HepG2 (cell line): ENCODE measurements around the gene DPP7. TPM values are rescaled to one million over a fixed set of nuclear protein-coding genes. Genes with fewer than 3 reads are reported as not detected.
A peak's percentile ranks its signal among the peaks of the same experiment; 100 is the strongest.

Experiments
- AGO1 ChIP-seq: fragments of 200-400 bp; formaldehyde crosslinking; IDR thresholded peaks from 2 replicates; pipeline ENCODE4 v1.6.1; 2017; ENCODE audit warnings: mild to moderate bottlenecking, low read depth, low read length, moderate library complexity; ENCODE audit not compliant: poor library complexity, severe bottlenecking
- ELF3 ChIP-seq: IDR thresholded peaks from 2 replicates; pipeline ENCODE4 v1.6.1; 2016; ENCODE audit warnings: missing genetic modification reagents, missing compliant biosample characterization
- HNRNPK ChIP-seq: fragments of 200-400 bp; formaldehyde crosslinking; IDR thresholded peaks from 2 replicates; pipeline ENCODE4 v1.6.1; 2018; ENCODE audit warnings: low read length, low read depth, moderate library complexity, mild to moderate bottlenecking; ENCODE audit not compliant: poor library complexity, severe bottlenecking
- IKZF1 ChIP-seq: fragments of 450-650 bp; IDR thresholded peaks from 2 replicates; pipeline ENCODE4 v1.7.1; 2016
- MYNN ChIP-seq: sonication (generic); formaldehyde crosslinking; IDR thresholded peaks from 2 replicates; pipeline ENCODE4 v1.4.0; 2020; ENCODE audit warnings: mild to moderate bottlenecking, low read depth, missing genetic modification reagents
- NFKBIZ ChIP-seq: IDR thresholded peaks from 2 replicates; pipeline ENCODE4 v1.6.1; 2018; ENCODE audit warnings: missing genetic modification reagents, missing compliant biosample characterization
- NFYC ChIP-seq: IDR thresholded peaks from 2 replicates; pipeline ENCODE4 v1.6.1; 2016; ENCODE audit warnings: missing genetic modification reagents, missing compliant biosample characterization
- POLR2AphosphoS2 ChIP-seq: IDR thresholded peaks from 2 replicates; pipeline ENCODE4 v1.6.1; 2011; ENCODE audit warnings: low read depth, low read length, improper control_type of control experiment
- ZNF766 ChIP-seq: sonication (generic); formaldehyde crosslinking; IDR thresholded peaks from 2 replicates; pipeline ENCODE4 v1.5.0; 2020; ENCODE audit warnings: missing genetic modification reagents, borderline replicate concordance
- ZNF768 ChIP-seq: sonication (generic); formaldehyde crosslinking; IDR thresholded peaks from 2 replicates; pipeline ENCODE4 v1.4.0; 2020; ENCODE audit warnings: missing genetic modification reagents
- polyA plus RNA-seq, 8 experiments: library from polyadenylated mRNA; depleted of rRNA in 3 of 8; stranded (reverse) in 7 of 8; unstranded in 1 of 8; fragments of >200 nt; fragmentation: Illumina TruSeq in 4 of 8; extraction: Trizol in 4 of 8; gene quantifications; 2 replicates each; pipeline versions ENCODE4 v1.2.1 to v1.2.3, GENCODE V29; 2011 to 2016; ENCODE audit warnings: low read depth in 4 of 8, missing spikeins in 1 of 8, mixed read lengths in 1 of 8; ENCODE audit not compliant: insufficient read depth in 1 of 8
- total RNA-seq, 5 experiments: library from RNA; depleted of rRNA; stranded (reverse); fragments of >200 nt; fragmentation: Illumina TruSeq; extraction: Trizol; gene quantifications; 2 replicates each; pipeline ENCODE4 v1.2.3, GENCODE V29; 2016; ENCODE audit warnings: low read depth in 1 of 5
- TF ChIP-seq, protein P1 (sequence below): sonication (generic); formaldehyde crosslinking; IDR thresholded peaks from 2 replicates; pipeline ENCODE4 v1.5.0; 2020; ENCODE audit warnings: mild to moderate bottlenecking, missing genetic modification reagents
- TF ChIP-seq, protein P2 (sequence below): sonication (generic); formaldehyde crosslinking; IDR thresholded peaks from 2 replicates; pipeline ENCODE4 v1.8.0; 2022; ENCODE audit warnings: low read depth, missing genetic modification reagents
- TF ChIP-seq, protein P3 (sequence below): IDR thresholded peaks from 2 replicates; pipeline ENCODE4 v1.6.1; 2016; ENCODE audit warnings: missing compliant biosample characterization, missing genetic modification reagents, borderline replicate concordance
- TF ChIP-seq, protein P4 (sequence below): sonication (generic); formaldehyde crosslinking; IDR thresholded peaks from 2 replicates; pipeline ENCODE4 v1.4.0; 2020; ENCODE audit warnings: missing genetic modification reagents, borderline replicate concordance

The DPP7 gene
- total and polyA plus RNA-seq, 2 of the 13 experiments (the other 11 are each of a cell fraction or from before 2014, with no cell fraction given): 1.2 to 4.5 TPM

DNA sequence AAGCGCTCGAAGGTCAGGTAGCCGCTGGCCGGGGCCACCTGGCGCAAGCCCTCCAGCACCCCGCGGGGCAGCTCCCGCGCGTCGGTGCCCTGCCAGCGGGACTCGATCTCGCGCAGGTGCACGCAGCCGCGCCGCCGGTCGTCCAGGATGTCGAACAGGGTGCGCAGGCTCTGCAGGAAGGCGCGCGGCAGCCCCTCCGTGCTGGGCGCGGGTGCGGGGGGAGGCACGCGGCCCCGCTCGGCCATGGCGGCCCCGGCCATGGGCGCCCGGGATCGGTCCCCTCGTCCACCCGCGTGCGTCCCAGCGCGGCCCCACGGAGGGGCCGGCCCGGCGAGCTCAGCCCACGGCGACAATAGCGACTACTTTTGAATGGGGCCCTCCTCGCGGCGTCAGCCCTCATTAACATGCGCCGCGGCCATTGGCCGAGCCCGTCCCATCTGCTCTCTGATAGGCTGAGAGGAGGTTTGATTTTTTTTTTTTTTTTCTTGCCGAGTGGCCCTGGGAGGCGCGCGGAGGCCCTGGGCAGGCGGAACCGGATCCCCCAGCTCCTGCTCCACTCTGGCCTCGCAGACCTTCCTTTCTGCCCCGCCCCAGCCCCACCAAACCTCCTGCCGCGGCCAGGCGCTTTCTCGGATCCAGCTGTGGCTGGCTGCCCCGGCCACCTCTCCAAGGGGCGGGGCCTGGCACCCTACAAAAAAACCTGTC lies 44.2 kb downstream of the DPP7 start, which contains the start of gene SAPCD2 (continued):
- TF ChIP-seq AGO1 (peak; percentile 61), NFKBIZ (CRISPR knock-in tag) (no peak), ZNF766 (no peak), POLR2AphosphoS2 (no peak), ELF3 (CRISPR knock-in tag) (no peak), MYNN (CRISPR knock-in tag) (no peak), ZNF768 (CRISPR knock-in tag) (no peak), HNRNPK (peak; percentile 25), IKZF1 (no peak), NFYC (CRISPR knock-in tag) (peak; percentile 82)
- TF ChIP-seq, protein P1, sequence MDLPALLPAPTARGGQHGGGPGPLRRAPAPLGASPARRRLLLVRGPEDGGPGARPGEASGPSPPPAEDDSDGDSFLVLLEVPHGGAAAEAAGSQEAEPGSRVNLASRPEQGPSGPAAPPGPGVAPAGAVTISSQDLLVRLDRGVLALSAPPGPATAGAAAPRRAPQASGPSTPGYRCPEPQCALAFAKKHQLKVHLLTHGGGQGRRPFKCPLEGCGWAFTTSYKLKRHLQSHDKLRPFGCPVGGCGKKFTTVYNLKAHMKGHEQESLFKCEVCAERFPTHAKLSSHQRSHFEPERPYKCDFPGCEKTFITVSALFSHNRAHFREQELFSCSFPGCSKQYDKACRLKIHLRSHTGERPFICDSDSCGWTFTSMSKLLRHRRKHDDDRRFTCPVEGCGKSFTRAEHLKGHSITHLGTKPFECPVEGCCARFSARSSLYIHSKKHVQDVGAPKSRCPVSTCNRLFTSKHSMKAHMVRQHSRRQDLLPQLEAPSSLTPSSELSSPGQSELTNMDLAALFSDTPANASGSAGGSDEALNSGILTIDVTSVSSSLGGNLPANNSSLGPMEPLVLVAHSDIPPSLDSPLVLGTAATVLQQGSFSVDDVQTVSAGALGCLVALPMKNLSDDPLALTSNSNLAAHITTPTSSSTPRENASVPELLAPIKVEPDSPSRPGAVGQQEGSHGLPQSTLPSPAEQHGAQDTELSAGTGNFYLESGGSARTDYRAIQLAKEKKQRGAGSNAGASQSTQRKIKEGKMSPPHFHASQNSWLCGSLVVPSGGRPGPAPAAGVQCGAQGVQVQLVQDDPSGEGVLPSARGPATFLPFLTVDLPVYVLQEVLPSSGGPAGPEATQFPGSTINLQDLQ (CRISPR knock-in tag): no peak; the same call in 1 of the 2 replicates
- TF ChIP-seq, protein P2, sequence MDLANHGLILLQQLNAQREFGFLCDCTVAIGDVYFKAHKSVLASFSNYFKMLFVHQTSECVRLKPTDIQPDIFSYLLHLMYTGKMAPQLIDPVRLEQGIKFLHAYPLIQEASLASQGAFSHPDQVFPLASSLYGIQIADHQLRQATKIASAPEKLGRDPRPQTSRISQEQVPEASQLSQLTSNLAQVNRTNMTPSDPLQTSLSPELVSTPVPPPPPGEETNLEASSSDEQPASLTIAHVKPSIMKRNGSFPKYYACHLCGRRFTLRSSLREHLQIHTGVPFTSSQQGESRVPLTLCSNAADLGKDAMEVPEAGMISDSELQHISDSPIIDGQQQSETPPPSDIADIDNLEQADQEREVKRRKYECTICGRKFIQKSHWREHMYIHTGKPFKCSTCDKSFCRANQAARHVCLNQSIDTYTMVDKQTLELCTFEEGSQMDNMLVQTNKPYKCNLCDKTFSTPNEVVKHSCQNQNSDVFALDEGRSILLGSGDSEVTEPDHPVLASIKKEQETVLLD: no peak
- TF ChIP-seq, protein P3, sequence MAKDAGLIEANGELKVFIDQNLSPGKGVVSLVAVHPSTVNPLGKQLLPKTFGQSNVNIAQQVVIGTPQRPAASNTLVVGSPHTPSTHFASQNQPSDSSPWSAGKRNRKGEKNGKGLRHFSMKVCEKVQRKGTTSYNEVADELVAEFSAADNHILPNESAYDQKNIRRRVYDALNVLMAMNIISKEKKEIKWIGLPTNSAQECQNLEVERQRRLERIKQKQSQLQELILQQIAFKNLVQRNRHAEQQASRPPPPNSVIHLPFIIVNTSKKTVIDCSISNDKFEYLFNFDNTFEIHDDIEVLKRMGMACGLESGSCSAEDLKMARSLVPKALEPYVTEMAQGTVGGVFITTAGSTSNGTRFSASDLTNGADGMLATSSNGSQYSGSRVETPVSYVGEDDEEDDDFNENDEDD: peak; percentile 60; the same call in 1 of the 2 replicates
- TF ChIP-seq, protein P4, sequence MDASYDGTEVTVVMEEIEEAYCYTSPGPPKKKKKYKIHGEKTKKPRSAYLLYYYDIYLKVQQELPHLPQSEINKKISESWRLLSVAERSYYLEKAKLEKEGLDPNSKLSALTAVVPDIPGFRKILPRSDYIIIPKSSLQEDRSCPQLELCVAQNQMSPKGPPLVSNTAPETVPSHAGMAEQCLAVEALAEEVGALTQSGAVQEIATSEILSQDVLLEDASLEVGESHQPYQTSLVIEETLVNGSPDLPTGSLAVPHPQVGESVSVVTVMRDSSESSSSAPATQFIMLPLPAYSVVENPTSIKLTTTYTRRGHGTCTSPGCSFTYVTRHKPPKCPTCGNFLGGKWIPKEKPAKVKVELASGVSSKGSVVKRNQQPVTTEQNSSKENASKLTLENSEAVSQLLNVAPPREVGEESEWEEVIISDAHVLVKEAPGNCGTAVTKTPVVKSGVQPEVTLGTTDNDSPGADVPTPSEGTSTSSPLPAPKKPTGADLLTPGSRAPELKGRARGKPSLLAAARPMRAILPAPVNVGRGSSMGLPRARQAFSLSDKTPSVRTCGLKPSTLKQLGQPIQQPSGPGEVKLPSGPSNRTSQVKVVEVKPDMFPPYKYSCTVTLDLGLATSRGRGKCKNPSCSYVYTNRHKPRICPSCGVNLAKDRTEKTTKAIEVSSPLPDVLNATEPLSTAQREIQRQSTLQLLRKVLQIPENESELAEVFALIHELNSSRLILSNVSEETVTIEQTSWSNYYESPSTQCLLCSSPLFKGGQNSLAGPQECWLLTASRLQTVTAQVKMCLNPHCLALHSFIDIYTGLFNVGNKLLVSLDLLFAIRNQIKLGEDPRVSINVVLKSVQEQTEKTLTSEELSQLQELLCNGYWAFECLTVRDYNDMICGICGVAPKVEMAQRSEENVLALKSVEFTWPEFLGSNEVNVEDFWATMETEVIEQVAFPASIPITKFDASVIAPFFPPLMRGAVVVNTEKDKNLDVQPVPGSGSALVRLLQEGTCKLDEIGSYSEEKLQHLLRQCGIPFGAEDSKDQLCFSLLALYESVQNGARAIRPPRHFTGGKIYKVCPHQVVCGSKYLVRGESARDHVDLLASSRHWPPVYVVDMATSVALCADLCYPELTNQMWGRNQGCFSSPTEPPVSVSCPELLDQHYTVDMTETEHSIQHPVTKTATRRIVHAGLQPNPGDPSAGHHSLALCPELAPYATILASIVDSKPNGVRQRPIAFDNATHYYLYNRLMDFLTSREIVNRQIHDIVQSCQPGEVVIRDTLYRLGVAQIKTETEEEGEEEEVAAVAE (CRISPR knock-in tag): 0 out of 2 replicates have a peak, but pooled peaks have one; percentile 40
